Measurements from ENCODE around the gene CDK5.

The CDK5 gene

GRCh38 chr7:151062399-151063211, 4.9 kb upstream of the CDK5 start:
- Histone ChIP-seq H3K4me1 (ENCODE audit: control insufficient read depth in 5 of 5, insufficient read depth in 5 of 5, low read length in 5 of 5) (peaks cover 3 to 49% (median 44%) of the 10 kb centered on the region in 5 donors), H3K27me3 (ENCODE audit: control insufficient read depth in 5 of 5, insufficient read depth in 4 of 5, low read length in 5 of 5) (no peaks in the 10 kb centered on the region), H3K9me3 (ENCODE audit: control insufficient read depth in 5 of 5, low read length in 5 of 5) (no peaks in the 10 kb centered on the region), H3K36me3 (ENCODE audit: control insufficient read depth in 5 of 5, insufficient read depth in 5 of 5, low read length in 5 of 5) (peaks cover 0 to 45% (median 33%) of the 10 kb centered on the region in 5 donors), H3K27ac (ENCODE audit: low read depth, low read length) (peak overlapping the region; percentile 72), H3K4me3 (ENCODE audit: low read depth in 1 of 5, low read length in 5 of 5) (peak overlapping the region in 1 of 5 donors; percentile 26), H3K9ac (ENCODE audit: low read length in 5 of 5) (no peak overlapping the region)

DNA sequence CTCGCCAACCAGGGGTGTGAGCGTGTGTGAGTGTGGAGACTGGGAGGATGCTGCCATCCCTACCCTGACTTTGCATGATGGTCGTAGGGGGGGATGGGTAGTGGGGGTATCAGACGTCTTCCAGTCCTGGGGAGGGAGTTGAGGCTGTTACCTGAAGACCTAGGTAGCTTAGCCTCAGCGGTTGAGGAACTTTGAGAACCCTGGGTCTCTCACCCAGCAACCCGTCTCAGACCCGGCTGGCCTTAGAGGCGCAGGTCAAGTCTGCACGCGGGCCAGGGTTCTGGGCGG, 4.4 kb upstream of the CDK5 start:
- no peaks in the 10 kb centered on the region for H3K27me3 ChIP-seq (ENCODE audit: control insufficient read depth in 5 of 5, insufficient read depth in 4 of 5, low read length in 5 of 5)
- no peak overlapping the region for H3K9ac ChIP-seq (ENCODE audit: low read length in 5 of 5)
- peaks cover 4 to 55% (median 49%) of the 10 kb centered on the region in 5 donors for H3K4me1 ChIP-seq (ENCODE audit: control insufficient read depth in 5 of 5, insufficient read depth in 5 of 5, low read length in 5 of 5)
- no peaks in the 10 kb centered on the region for H3K9me3 ChIP-seq (ENCODE audit: control insufficient read depth in 5 of 5, low read length in 5 of 5)
- no peak overlapping the region for H3K4me3 ChIP-seq (ENCODE audit: low read depth in 1 of 5, low read length in 5 of 5)
- H3K36me3 ChIP-seq (ENCODE audit: control insufficient read depth in 5 of 5, insufficient read depth in 5 of 5, low read length in 5 of 5): peaks cover 0 to 40% (median 28%) of the 10 kb centered on the region in 5 donors
- no peak overlapping the region for H3K27ac ChIP-seq (ENCODE audit: low read depth, low read length)

- Histone ChIP-seq H3K27ac (ENCODE audit: low read depth, low read length) (peak overlapping the region; percentile 16), H3K27me3 (ENCODE audit: control insufficient read depth in 5 of 5, insufficient read depth in 4 of 5, low read length in 5 of 5) (no peaks in the 10 kb centered on the region), H3K36me3 (ENCODE audit: control insufficient read depth in 5 of 5, insufficient read depth in 5 of 5, low read length in 5 of 5) (peaks cover 0 to 34% (median 22%) of the 10 kb centered on the region in 5 donors), H3K4me1 (ENCODE audit: control insufficient read depth in 5 of 5, insufficient read depth in 5 of 5, low read length in 5 of 5) (peaks cover 6 to 60% (median 55%) of the 10 kb centered on the region in 5 donors), H3K4me3 (ENCODE audit: low read depth in 1 of 5, low read length in 5 of 5) (peak overlapping the region in 1 of 5 donors; percentile 95), H3K9me3 (ENCODE audit: control insufficient read depth in 5 of 5, low read length in 5 of 5) (no peaks in the 10 kb centered on the region), H3K9ac (ENCODE audit: low read length in 5 of 5) (peak overlapping the region in 3 of 5 donors; percentile 11 to 83 (median 71))
Measured at GRCh38 chr7:151061213-151062110, 3.8 kb upstream of the CDK5 start.

DNA sequence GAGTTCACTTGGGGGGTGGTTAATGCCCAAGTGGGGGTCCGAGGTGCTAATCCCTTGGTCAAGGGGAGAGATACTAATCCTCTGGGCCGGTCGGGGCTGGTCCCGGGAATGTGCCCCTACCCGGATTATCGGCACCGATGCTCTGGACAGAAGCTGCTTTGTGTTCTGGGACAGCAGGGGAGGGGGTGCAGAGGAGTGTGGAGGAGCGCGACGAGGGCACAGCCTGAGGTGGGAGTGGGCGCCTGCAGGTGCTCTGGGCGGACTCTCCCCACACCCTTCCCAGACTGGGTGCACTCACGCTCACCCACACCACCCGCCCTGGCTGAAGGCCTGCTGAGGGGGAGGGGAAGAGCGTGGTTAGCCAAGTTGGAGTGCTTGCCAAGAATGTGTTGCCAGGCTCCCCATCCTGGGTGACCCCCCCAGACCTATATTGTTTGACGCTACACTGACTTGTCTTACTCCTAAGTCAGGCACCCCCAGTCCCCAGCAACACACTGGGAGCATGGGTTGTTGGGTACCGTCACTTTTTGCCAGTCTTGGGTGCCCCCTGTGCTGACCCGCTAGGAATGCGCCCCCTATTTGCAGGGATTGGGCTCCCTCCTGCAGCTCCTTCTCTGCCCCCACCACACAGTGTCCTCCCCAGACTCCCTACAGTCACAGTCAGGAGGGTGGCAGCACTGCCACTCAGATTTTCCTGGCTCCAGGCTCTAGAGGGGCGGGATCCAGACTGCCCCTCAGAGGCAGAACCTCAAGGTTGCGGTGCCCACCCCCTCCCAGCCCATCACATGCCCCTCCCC, 2.9 kb upstream of the CDK5 start:
- Histone ChIP-seq H3K4me3 (ENCODE audit: low read depth in 1 of 5, low read length in 5 of 5) (peak overlapping the region; percentile 66 to 95 (median 93)), H3K4me1 (ENCODE audit: control insufficient read depth in 5 of 5, insufficient read depth in 5 of 5, low read length in 5 of 5) (peaks cover 6 to 60% (median 56%) of the 10 kb centered on the region in 5 donors), H3K9me3 (ENCODE audit: control insufficient read depth in 5 of 5, low read length in 5 of 5) (no peaks in the 10 kb centered on the region), H3K36me3 (ENCODE audit: control insufficient read depth in 5 of 5, insufficient read depth in 5 of 5, low read length in 5 of 5) (peaks cover 0 to 25% (median 14%) of the 10 kb centered on the region in 5 donors), H3K27ac (ENCODE audit: low read depth, low read length) (peak overlapping the region; percentile 97), H3K9ac (ENCODE audit: low read length in 5 of 5) (peak overlapping the region in 4 of 5 donors; percentile 64 to 83 (median 70)), H3K27me3 (ENCODE audit: control insufficient read depth in 5 of 5, insufficient read depth in 4 of 5, low read length in 5 of 5) (no peaks in the 10 kb centered on the region)

GRCh38 chr7:151060113-151060415, 2.4 kb upstream of the CDK5 start:
- peak overlapping the region; percentile 66 to 95 (median 93) for H3K4me3 ChIP-seq (ENCODE audit: low read depth in 1 of 5, low read length in 5 of 5)
- H3K4me1 ChIP-seq (ENCODE audit: control insufficient read depth in 5 of 5, insufficient read depth in 5 of 5, low read length in 5 of 5): peaks cover 6 to 60% (median 56%) of the 10 kb centered on the region in 5 donors
- peak overlapping the region in 4 of 5 donors; percentile 64 to 83 (median 70) for H3K9ac ChIP-seq (ENCODE audit: low read length in 5 of 5)
- peak overlapping the region; percentile 97 for H3K27ac ChIP-seq (ENCODE audit: low read depth, low read length)
- H3K27me3 ChIP-seq (ENCODE audit: control insufficient read depth in 5 of 5, insufficient read depth in 4 of 5, low read length in 5 of 5): no peaks in the 10 kb centered on the region
- H3K9me3 ChIP-seq (ENCODE audit: control insufficient read depth in 5 of 5, low read length in 5 of 5): no peaks in the 10 kb centered on the region
- peaks cover 0 to 20% (median 8%) of the 10 kb centered on the region in 5 donors for H3K36me3 ChIP-seq (ENCODE audit: control insufficient read depth in 5 of 5, insufficient read depth in 5 of 5, low read length in 5 of 5)

GRCh38 chr7:151059367-151060112, 1.8 kb upstream of the CDK5 start, which contains the start of gene SLC4A2:
TSS of gene SLC4A2 (plus strand) at chr7:151059589. CDS start at chr7:151061988, 2,399 bp downstream.
- H3K27me3 ChIP-seq (ENCODE audit: control insufficient read depth in 5 of 5, insufficient read depth in 4 of 5, low read length in 5 of 5): no peaks in the 10 kb centered on the region
- H3K4me1 ChIP-seq (ENCODE audit: control insufficient read depth in 5 of 5, insufficient read depth in 5 of 5, low read length in 5 of 5): peaks cover 6 to 60% (median 56%) of the 10 kb centered on the region in 5 donors
- H3K27ac ChIP-seq (ENCODE audit: low read depth, low read length): peak within 1 kb of the TSS; percentile 97
- H3K9ac ChIP-seq (ENCODE audit: low read length in 5 of 5): peak within 1 kb of the TSS; percentile 73 to 94 (median 83)
- H3K9me3 ChIP-seq (ENCODE audit: control insufficient read depth in 5 of 5, low read length in 5 of 5): no peaks in the 10 kb centered on the region
- H3K36me3 ChIP-seq (ENCODE audit: control insufficient read depth in 5 of 5, insufficient read depth in 5 of 5, low read length in 5 of 5): peaks cover 0 to 15% (median 3%) of the 10 kb centered on the region in 5 donors
- peak within 1 kb of the TSS; percentile 81 to 95 (median 93) for H3K4me3 ChIP-seq (ENCODE audit: low read depth in 1 of 5, low read length in 5 of 5)

- peak overlapping the region; percentile 73 to 94 (median 83) for H3K9ac ChIP-seq (ENCODE audit: low read length in 5 of 5)
- H3K27me3 ChIP-seq (ENCODE audit: control insufficient read depth in 5 of 5, insufficient read depth in 4 of 5, low read length in 5 of 5): no peaks in the 10 kb centered on the region
- H3K9me3 ChIP-seq (ENCODE audit: control insufficient read depth in 5 of 5, low read length in 5 of 5): no peaks in the 10 kb centered on the region
- peak overlapping the region; percentile 97 for H3K27ac ChIP-seq (ENCODE audit: low read depth, low read length)
- H3K4me1 ChIP-seq (ENCODE audit: control insufficient read depth in 5 of 5, insufficient read depth in 5 of 5, low read length in 5 of 5): peaks cover 6 to 60% (median 56%) of the 10 kb centered on the region in 5 donors
- peaks cover 0 to 14% (median 0%) of the 10 kb centered on the region in 5 donors for H3K36me3 ChIP-seq (ENCODE audit: control insufficient read depth in 5 of 5, insufficient read depth in 5 of 5, low read length in 5 of 5)
- peak overlapping the region; percentile 80 to 95 (median 93) for H3K4me3 ChIP-seq (ENCODE audit: low read depth in 1 of 5, low read length in 5 of 5)
Measured at GRCh38 chr7:151058781-151059366, 1.2 kb upstream of the CDK5 start.

DNA sequence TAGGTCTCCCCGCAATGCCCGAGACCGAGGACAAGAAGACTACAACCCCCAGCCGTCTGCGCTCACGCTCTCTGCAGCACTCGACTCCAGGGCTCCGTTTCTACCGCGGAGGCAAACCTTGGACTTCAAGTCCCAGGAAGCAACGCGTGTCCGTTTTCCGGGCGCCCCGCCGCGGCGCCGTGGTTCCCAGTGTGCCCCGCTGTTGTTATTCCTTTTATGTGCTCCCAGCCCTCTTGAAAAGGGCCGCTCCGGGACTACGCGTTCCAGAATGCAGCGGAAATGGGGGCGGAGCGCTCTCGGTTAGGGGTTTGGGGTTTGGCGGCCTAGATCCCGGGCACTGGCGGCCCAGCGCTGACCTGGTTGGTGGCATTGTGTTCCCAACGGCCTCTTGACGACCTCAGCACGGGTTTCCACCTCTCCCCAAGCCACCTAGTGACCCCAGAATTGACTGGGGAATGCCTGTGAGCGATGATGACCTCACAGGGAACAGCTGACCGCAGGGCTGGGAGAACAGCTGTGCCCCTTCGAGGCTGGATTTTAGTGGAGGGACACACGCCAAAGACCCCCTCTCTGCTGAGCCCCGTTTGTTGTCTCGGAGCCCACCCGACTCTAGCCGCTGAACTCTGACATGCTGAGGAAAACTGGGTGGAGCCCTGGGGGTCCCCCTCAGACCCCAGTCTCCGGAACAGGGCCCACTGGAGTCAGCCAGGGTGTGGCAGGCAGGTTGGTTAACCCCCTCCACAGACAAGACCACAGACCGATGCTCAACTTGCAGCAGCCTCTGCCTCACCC, 488 bp upstream of the CDK5 start:
- Histone ChIP-seq H3K4me3 (ENCODE audit: low read depth in 1 of 5, low read length in 5 of 5) (peak overlapping the region; percentile 80 to 95 (median 93)), H3K27me3 (ENCODE audit: control insufficient read depth in 5 of 5, insufficient read depth in 4 of 5, low read length in 5 of 5) (no peaks in the 10 kb centered on the region), H3K9ac (ENCODE audit: low read length in 5 of 5) (peak overlapping the region; percentile 73 to 94 (median 83)), H3K9me3 (ENCODE audit: control insufficient read depth in 5 of 5, low read length in 5 of 5) (no peaks in the 10 kb centered on the region), H3K27ac (ENCODE audit: low read depth, low read length) (peak overlapping the region; percentile 97), H3K4me1 (ENCODE audit: control insufficient read depth in 5 of 5, insufficient read depth in 5 of 5, low read length in 5 of 5) (peaks cover 6 to 60% (median 53%) of the 10 kb centered on the region in 5 donors), H3K36me3 (ENCODE audit: control insufficient read depth in 5 of 5, insufficient read depth in 5 of 5, low read length in 5 of 5) (peaks cover 0 to 18% (median 2%) of the 10 kb centered on the region in 5 donors)

All from subcutaneous abdominal adipose tissue (tissue), 5 donors.